Uterus (tissue), 2 donors: ENCODE measurements around the gene CD93.

Experiments used
- CTCF ChIP-seq, 4 experiments: fragments of 200-600 bp in 2 of 4; fragments of 450-650 bp in 2 of 4; sonication (generic) in 2 of 4; IDR thresholded peaks; one replicate each; pipeline ENCODE4 v1.5.1; 2016 to 2019; ENCODE audit warnings: antibody characterized with exemption in 4 of 4, mild to moderate bottlenecking in 2 of 4, moderate library complexity in 1 of 4
- POLR2A ChIP-seq, 2 donors: fragments of 450-650 bp; IDR thresholded peaks; one replicate each; pipeline ENCODE4 v1.6.1; 2016; ENCODE audit warnings: antibody characterized with exemption in 2 of 2, mild to moderate bottlenecking in 1 of 2, moderate library complexity in 1 of 2

GRCh38 chr20:23094927-23095326 lies 8.8 kb upstream of the CD93 start:
- TF ChIP-seq CTCF (IDR thresholded peaks at IDR 0.05) (no peak), POLR2A (IDR thresholded peaks at IDR 0.05) (no peak)
